ENCODE results near the gene PYGO2.

- TF ChIP-seq POLR2A (IDR thresholded peaks at IDR 0.05; ENCODE audit: low read depth, low read length) (no peak), POLR2AphosphoS5 (IDR thresholded peaks at IDR 0.05; ENCODE audit: low read depth, low read length) (no peak), TAF1 (IDR thresholded peaks at IDR 0.05; ENCODE audit: borderline replicate concordance, low read depth, low read length) (no peak)
These were observed 2.7 kb downstream of the PYGO2 start for GRCh38 chr1:154958681-154959425.
